Type B pancreatic cell (in vitro differentiated cells): Measurements from ENCODE around the gene ARHGAP15. TPM values are rescaled to one million over a fixed set of nuclear protein-coding genes. Genes with fewer than 3 reads are reported as not detected.

ENCODE experiments used
- DNase-seq: peaks from one replicate; pipeline ENCODE4 v3.0.0; 2021; ENCODE audit warnings: mixed read lengths; ENCODE audit not compliant: unreplicated experiment; ENCODE audit errors: extremely low spot score
- H3K27ac Mint-ChIP-seq: 2 replicates; pipeline ENCODE4 v1.8.0; 2021; ENCODE audit warnings: mild to moderate bottlenecking, mixed read lengths
- H3K27me3 Mint-ChIP-seq: 2 replicates; pipeline ENCODE4 v1.8.0; 2021; ENCODE audit warnings: mixed read lengths
- H3K36me3 Mint-ChIP-seq: 2 replicates; pipeline ENCODE4 v1.8.0; 2021; ENCODE audit warnings: mixed read lengths
- H3K4me1 Mint-ChIP-seq: one replicate; pipeline ENCODE4 v1.8.0; 2021; ENCODE audit warnings: mixed read lengths; ENCODE audit not compliant: unreplicated experiment
- H3K4me3 Mint-ChIP-seq: 2 replicates; pipeline ENCODE4 v1.8.0; 2021; ENCODE audit warnings: mild to moderate bottlenecking, mixed read lengths
- H3K9me3 Mint-ChIP-seq: 2 replicates; pipeline ENCODE4 v1.8.0; 2021; ENCODE audit warnings: mixed read lengths
- CTCF ChIP-seq: fragments of 200-600 bp; sonication (generic); conservative IDR thresholded peaks from 2 replicates; pipeline ENCODE4 v1.5.0; 2021; ENCODE audit warnings: antibody characterized with exemption, mild to moderate bottlenecking
- total RNA-seq: library from RNA; stranded (reverse); gene quantifications from 2 replicates; pipeline ENCODE4 v1.2.1, GENCODE V29; 2021; ENCODE audit warnings: low replicate concordance

The ARHGAP15 gene
- total RNA-seq, 1 donor from 2014 or later, result not detected

GRCh38 chr2:143251681-143252080 lies 122.5 kb downstream of the ARHGAP15 start:
- no peak overlapping the region for H3K4me3 Mint-ChIP-seq
- H3K4me1 Mint-ChIP-seq, result no peaks in the 10 kb centered on the region
- H3K27ac Mint-ChIP-seq, result no peak overlapping the region
- H3K9me3 Mint-ChIP-seq, result no peaks in the 10 kb centered on the region
- TF ChIP-seq CTCF, result no peak
- H3K27me3 Mint-ChIP-seq, result no peaks in the 10 kb centered on the region
- DNase-seq, result no peak
- H3K36me3 Mint-ChIP-seq, result no peaks in the 10 kb centered on the region

GRCh38 chr2:143252138-143252907 lies 123.1 kb downstream of the ARHGAP15 start:
- H3K27ac Mint-ChIP-seq, result no peak overlapping the region
- H3K27me3 Mint-ChIP-seq, result no peaks in the 10 kb centered on the region
- TF ChIP-seq CTCF, result no peak
- no peaks in the 10 kb centered on the region for H3K9me3 Mint-ChIP-seq
- no peak for DNase-seq
- no peaks in the 10 kb centered on the region for H3K36me3 Mint-ChIP-seq
- no peaks in the 10 kb centered on the region for H3K4me1 Mint-ChIP-seq
- H3K4me3 Mint-ChIP-seq, result no peak overlapping the region

GRCh38 chr2:143254110-143254509 lies 124.9 kb downstream of the ARHGAP15 start:
- no peak for DNase-seq
- no peaks in the 10 kb centered on the region for H3K36me3 Mint-ChIP-seq
- no peak overlapping the region for H3K4me3 Mint-ChIP-seq
- no peaks in the 10 kb centered on the region for H3K9me3 Mint-ChIP-seq
- H3K4me1 Mint-ChIP-seq, result no peaks in the 10 kb centered on the region
- H3K27me3 Mint-ChIP-seq, result no peaks in the 10 kb centered on the region
- no peak overlapping the region for H3K27ac Mint-ChIP-seq
- no peak for TF ChIP-seq CTCF

- no peak for TF ChIP-seq CTCF
- Mint-ChIP-seq H3K27ac (no peak overlapping the region), H3K9me3 (no peaks in the 10 kb centered on the region), H3K27me3 (peaks cover 4% of the 10 kb centered on the region), H3K4me1 (peaks cover 5% of the 10 kb centered on the region), H3K36me3 (no peaks in the 10 kb centered on the region), H3K4me3 (no peak overlapping the region)
- no peak for DNase-seq
Observed at GRCh38 chr2:143255086-143255485, 125.9 kb downstream of the ARHGAP15 start.

GRCh38 chr2:143255899-143256298 lies 126.7 kb downstream of the ARHGAP15 start:
- no peak overlapping the region for H3K27ac Mint-ChIP-seq
- TF ChIP-seq CTCF, result no peak
- DNase-seq, result no peak
- no peaks in the 10 kb centered on the region for H3K36me3 Mint-ChIP-seq
- peaks cover 4% of the 10 kb centered on the region for H3K27me3 Mint-ChIP-seq
- peaks cover 5% of the 10 kb centered on the region for H3K4me1 Mint-ChIP-seq
- no peaks in the 10 kb centered on the region for H3K9me3 Mint-ChIP-seq
- H3K4me3 Mint-ChIP-seq, result no peak overlapping the region
